GM12864 (cell line): Measurements from ENCODE around the gene TMEM201.

ENCODE experiments used
- DNase-seq: peaks from one replicate; pipeline ENCODE4 v3.0.0-alpha.2; 2011; ENCODE audit warnings: low read depth
- H3K4me3 ChIP-seq: 2 replicates; pipeline ENCODE4 v1.5.1; 2011; ENCODE audit warnings: mild to moderate bottlenecking, low read depth, low read length, control low read depth
- CTCF ChIP-seq: IDR thresholded peaks from 2 replicates; pipeline ENCODE4 v1.5.1; 2011; ENCODE audit warnings: low read depth, mild to moderate bottlenecking, moderate library complexity, low read length, control low read depth, inconsistent platforms; ENCODE audit errors: missing control alignments

The TMEM201 gene

GRCh38 chr1:9606458-9606857 is 17.7 kb downstream of the TMEM201 start:
- DNase-seq = no peak
- H3K4me3 ChIP-seq = no peak overlapping the region
- no peak for TF ChIP-seq CTCF

- no peak for TF ChIP-seq CTCF
- no peak overlapping the region for H3K4me3 ChIP-seq
- DNase-seq = no peak
Observed at GRCh38 chr1:9606948-9607347, 18.2 kb downstream of the TMEM201 start.

- TF ChIP-seq CTCF = no peak
- no peak for DNase-seq
- H3K4me3 ChIP-seq = no peak overlapping the region
Observed at GRCh38 chr1:9607352-9607751, 18.6 kb downstream of the TMEM201 start.

GRCh38 chr1:9609998-9610397 is 21.3 kb downstream of the TMEM201 start:
- DNase-seq = no peak
- no peak for TF ChIP-seq CTCF
- H3K4me3 ChIP-seq = no peak overlapping the region

- H3K4me3 ChIP-seq = no peak overlapping the region
- TF ChIP-seq CTCF = no peak
- no peak for DNase-seq
Observed at GRCh38 chr1:9610548-9610947, 21.8 kb downstream of the TMEM201 start.

GRCh38 chr1:9611716-9612115 is 23.0 kb downstream of the TMEM201 start:
- no peak for TF ChIP-seq CTCF
- H3K4me3 ChIP-seq = no peak overlapping the region
- no peak for DNase-seq

GRCh38 chr1:9612162-9612845 is 23.6 kb downstream of the TMEM201 start:
- DNase-seq = no peak
- no peak overlapping the region for H3K4me3 ChIP-seq
- TF ChIP-seq CTCF = no peak
